ENCODE results near the gene GZMA. TPM values are rescaled to one million over a fixed set of nuclear protein-coding genes. Genes with fewer than 3 reads are reported as not detected.
A peak's percentile ranks its signal among the peaks of the same experiment; 100 is the strongest.

The GZMA gene
- total and polyA plus RNA-seq, 2 experiments from 2014 or later: not detected

GRCh38 chr5:55146543-55147151 is 44.2 kb downstream of the GZMA start:
- Histone ChIP-seq H3K4me2 (peak overlapping the region; percentile 46), H3K4me1 (ENCODE audit: insufficient read depth) (no peaks in the 10 kb centered on the region), H3K27me3 (peaks cover 3% of the 10 kb centered on the region), H3K9me3 (ENCODE audit: low read depth) (no peaks in the 10 kb centered on the region), H2AFZ (no peak overlapping the region), H3K27ac (no peak overlapping the region), H4K20me1 (ENCODE audit: insufficient read depth, poor library complexity, severe bottlenecking) (no peaks in the 10 kb centered on the region), H3K4me3 (no peak overlapping the region), H3K9me2 (replicated peaks; ENCODE audit: insufficient read depth) (no peaks in the 10 kb centered on the region), H3K79me2 (no peaks in the 10 kb centered on the region), H3K36me3 (replicated peaks; ENCODE audit: insufficient read depth, low read depth) (no peaks in the 10 kb centered on the region)
- 9% methylated on average over 11 of the region's 11 CpGs for WGBS (ENCODE audit: low lambda C conversion rate, missing lambda C conversion rate)
- DNase-seq (ENCODE audit: low spot score): peak; percentile 91
- peak; percentile 96 for TF ChIP-seq CTCF (IDR thresholded peaks at IDR 0.05; ENCODE audit: poor library complexity)
- no peak for TF ChIP-seq EZH2 (IDR thresholded peaks at IDR 0.05; ENCODE audit: borderline replicate concordance)

- Histone ChIP-seq H4K20me1 (ENCODE audit: insufficient read depth, poor library complexity, severe bottlenecking) (no peaks in the 10 kb centered on the region), H3K4me2 (no peak overlapping the region), H3K4me1 (ENCODE audit: insufficient read depth) (no peaks in the 10 kb centered on the region), H3K9me3 (ENCODE audit: low read depth) (no peaks in the 10 kb centered on the region), H3K4me3 (no peak overlapping the region), H2AFZ (no peak overlapping the region), H3K79me2 (no peaks in the 10 kb centered on the region), H3K36me3 (replicated peaks; ENCODE audit: insufficient read depth, low read depth) (no peaks in the 10 kb centered on the region), H3K27ac (no peak overlapping the region), H3K27me3 (peaks cover 3% of the 10 kb centered on the region), H3K9me2 (replicated peaks; ENCODE audit: insufficient read depth) (no peaks in the 10 kb centered on the region)
- no peak for DNase-seq (ENCODE audit: low spot score)
- 57% methylated on average over 2 of the region's 2 CpGs for WGBS (ENCODE audit: low lambda C conversion rate, missing lambda C conversion rate)
- TF ChIP-seq EZH2phosphoT487 (IDR thresholded peaks at IDR 0.05; ENCODE audit: low read depth, severe bottlenecking, unreplicated experiment) (no peak), CTCF (IDR thresholded peaks at IDR 0.05; ENCODE audit: poor library complexity) (no peak), EZH2 (IDR thresholded peaks at IDR 0.05; ENCODE audit: borderline replicate concordance) (no peak)
These were observed 46.9 kb downstream of the GZMA start for GRCh38 chr5:55149308-55149795.

GRCh38 chr5:55151923-55152842 is 49.7 kb downstream of the GZMA start:
- 67% methylated on average over 5 of the region's 5 CpGs for WGBS (ENCODE audit: low lambda C conversion rate, missing lambda C conversion rate)
- no peaks in the 10 kb centered on the region for H3K4me1 ChIP-seq (ENCODE audit: insufficient read depth)
- H3K27ac ChIP-seq: no peak overlapping the region
- no peaks in the 10 kb centered on the region for H3K79me2 ChIP-seq
- H3K4me2 ChIP-seq: no peak overlapping the region
- TF ChIP-seq EZH2 (IDR thresholded peaks at IDR 0.05; ENCODE audit: borderline replicate concordance): no peak
- TF ChIP-seq CTCF (IDR thresholded peaks at IDR 0.05; ENCODE audit: poor library complexity): no peak
- no peak for TF ChIP-seq EZH2phosphoT487 (IDR thresholded peaks at IDR 0.05; ENCODE audit: low read depth, severe bottlenecking, unreplicated experiment)
- H4K20me1 ChIP-seq (ENCODE audit: insufficient read depth, poor library complexity, severe bottlenecking): no peaks in the 10 kb centered on the region
- peaks cover 3% of the 10 kb centered on the region for H3K27me3 ChIP-seq
- no peaks in the 10 kb centered on the region for H3K36me3 ChIP-seq (replicated peaks; ENCODE audit: insufficient read depth, low read depth)
- H3K4me3 ChIP-seq: no peak overlapping the region
- no peak overlapping the region for H2AFZ ChIP-seq
- no peak for DNase-seq (ENCODE audit: low spot score)
- no peaks in the 10 kb centered on the region for H3K9me2 ChIP-seq (replicated peaks; ENCODE audit: insufficient read depth)
- H3K9me3 ChIP-seq (ENCODE audit: low read depth): no peaks in the 10 kb centered on the region

Measured in hepatocyte (in vitro differentiated cells).